T-helper 2 cell (primary cell): ENCODE results near the gene AKR1B1.

Source experiments
- DNase-seq, 5 experiments: peaks; one replicate each; pipeline versions ENCODE4 v3.0.0 to v3.0.0-alpha.2; 2012 to 2022

The AKR1B1 gene

GRCh38 chr7:134407311-134407710, 51.6 kb downstream of the AKR1B1 start:
- DNase-seq = no peak

GRCh38 chr7:134406431-134406830, 52.5 kb downstream of the AKR1B1 start:
- DNase-seq = no peak

DNA sequence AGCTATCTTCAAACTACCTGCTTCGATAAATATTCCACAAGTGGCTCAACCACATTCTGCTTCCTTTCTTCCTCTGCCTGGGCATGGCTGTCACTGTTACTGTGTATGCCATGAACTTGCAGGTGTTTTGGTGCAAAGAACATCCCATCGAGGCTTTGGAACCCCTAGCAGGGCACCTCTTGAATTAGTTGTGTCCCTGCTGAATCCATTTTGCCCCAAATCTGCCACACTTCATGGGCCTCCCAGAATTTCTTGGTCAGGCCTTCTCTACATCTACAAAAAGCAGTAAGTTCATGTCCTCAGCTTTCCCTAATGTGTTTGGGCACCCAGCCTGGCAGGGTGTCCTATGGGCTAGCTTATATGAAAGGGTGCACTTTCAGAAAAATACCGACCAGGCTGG, 53.6 kb downstream of the AKR1B1 start:
- DNase-seq = no peak

DNA sequence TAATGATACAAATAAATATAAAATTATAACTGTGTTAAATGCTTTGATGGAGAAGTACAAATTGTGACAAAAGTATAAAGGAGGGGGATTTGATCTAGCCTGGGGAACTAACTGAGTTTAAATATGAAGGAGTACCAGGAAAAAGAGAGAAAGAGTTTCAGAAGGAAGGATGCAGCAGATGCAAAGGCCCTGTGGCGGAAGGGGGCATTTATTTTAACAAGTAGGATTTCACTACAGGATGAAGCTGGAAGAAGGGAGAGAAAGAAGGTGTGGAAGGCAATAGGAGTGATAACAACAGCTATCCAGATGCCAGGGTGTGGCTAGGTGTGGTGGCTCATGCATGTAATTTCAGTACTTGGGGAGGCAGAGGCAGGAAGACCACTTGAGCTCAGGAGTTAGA, 55.8 kb downstream of the AKR1B1 start:
- no peak for DNase-seq

DNA sequence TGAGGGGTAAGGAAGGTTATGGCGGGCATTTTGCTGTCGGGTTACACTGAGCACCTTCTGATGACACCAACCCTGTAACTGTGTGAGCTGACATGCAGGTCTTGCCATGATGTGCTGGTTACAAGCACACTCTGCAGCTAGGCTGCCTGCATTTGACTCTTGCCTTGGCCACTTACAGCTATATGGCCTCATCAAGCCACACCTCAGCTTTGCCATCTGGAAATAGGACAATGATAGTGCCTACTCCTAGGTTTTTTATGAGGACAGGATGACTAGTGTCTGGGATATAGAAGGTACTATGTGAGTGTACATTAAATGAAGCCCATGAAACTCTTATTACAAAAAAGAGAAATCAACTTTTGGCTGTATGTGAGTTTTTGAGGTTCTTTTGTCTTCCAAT, 58.0 kb downstream of the AKR1B1 start:
- DNase-seq = no peak

GRCh38 chr7:134396031-134396430, 62.9 kb downstream of the AKR1B1 start:
- no peak for DNase-seq

DNA sequence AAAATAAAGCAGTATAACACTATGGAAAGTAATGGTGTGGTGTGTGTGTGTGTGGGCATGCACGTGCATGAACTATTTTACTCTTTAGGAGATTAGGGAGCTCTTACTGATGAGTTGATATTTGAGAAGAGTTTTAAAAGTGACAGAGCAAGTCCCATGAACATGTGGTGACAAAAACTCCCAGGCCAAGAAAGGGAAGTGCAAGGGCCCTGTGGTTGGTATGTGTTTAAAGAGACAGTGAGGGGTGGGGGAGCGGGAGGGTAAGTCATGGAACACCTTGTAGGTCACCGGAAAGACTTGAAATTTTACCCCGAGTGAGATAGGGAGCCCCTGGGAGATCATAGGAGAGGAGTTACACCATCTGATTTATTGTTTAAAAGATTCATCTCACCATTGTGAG, 63.3 kb downstream of the AKR1B1 start:
- no peak for DNase-seq

GRCh38 chr7:134394056-134394455, 64.8 kb downstream of the AKR1B1 start:
- no peak for DNase-seq
